Activated T-helper 17 cell treated with anti-CD3 and anti-CD28 coated beads, Interleukin-2, amount 50 U/mL, for 72 hours (primary cell): ENCODE measurements around the gene CA9. TPM values are rescaled to one million over a fixed set of nuclear protein-coding genes. Genes with fewer than 3 reads are reported as not detected.

Experiments used
- ATAC-seq: fragments of 150-1000 bp; cut with Tn5 transposase; replicated peaks from 2 replicates; pipeline ENCODE4 v1.10.0; 2021; ENCODE audit warnings: mild to moderate bottlenecking, moderate library complexity
- H3K27ac Mint-ChIP-seq: one replicate; pipeline ENCODE4 v1.8.0; 2022; ENCODE audit warnings: mixed read lengths
- H3K27me3 Mint-ChIP-seq: one replicate; pipeline ENCODE4 v1.8.0; 2022; ENCODE audit warnings: mixed read lengths
- H3K36me3 Mint-ChIP-seq: one replicate; pipeline ENCODE4 v1.8.0; 2022; ENCODE audit warnings: low read depth, mild to moderate bottlenecking, mixed read lengths
- H3K4me1 Mint-ChIP-seq: one replicate; pipeline ENCODE4 v1.8.0; 2022; ENCODE audit warnings: mixed read lengths
- H3K4me3 Mint-ChIP-seq: one replicate; pipeline ENCODE4 v1.8.0; 2022; ENCODE audit warnings: mild to moderate bottlenecking, mixed read lengths
- H3K9me3 Mint-ChIP-seq: one replicate; pipeline ENCODE4 v1.8.0; 2022; ENCODE audit warnings: mixed read lengths
- total RNA-seq, 2 donors: library from RNA; stranded (reverse); gene quantifications; one replicate each; pipeline ENCODE4 v1.2.3, GENCODE V29; 2022

The CA9 gene
- total RNA-seq, 2 donors from 2014 or later: 0.89 to 31.7 TPM

GRCh38 chr9:35718721-35719511 is 45.2 kb downstream of the CA9 start:
- H3K36me3 Mint-ChIP-seq: no peaks in the 10 kb centered on the region
- peaks cover 11% of the 10 kb centered on the region for H3K4me1 Mint-ChIP-seq
- H3K27me3 Mint-ChIP-seq: no peaks in the 10 kb centered on the region
- peak; percentile 60 for ATAC-seq
- no peak overlapping the region for H3K4me3 Mint-ChIP-seq
- H3K27ac Mint-ChIP-seq: no peak overlapping the region
- no peaks in the 10 kb centered on the region for H3K9me3 Mint-ChIP-seq

- H3K36me3 Mint-ChIP-seq: no peaks in the 10 kb centered on the region
- ATAC-seq: no peak
These were observed 45.8 kb downstream of the CA9 start for GRCh38 chr9:35719546-35719945.

GRCh38 chr9:35723426-35723825 is 49.7 kb downstream of the CA9 start:
- no peak overlapping the region for H3K4me3 Mint-ChIP-seq
- ATAC-seq: no peak
- no peak overlapping the region for H3K27ac Mint-ChIP-seq
- no peaks in the 10 kb centered on the region for H3K9me3 Mint-ChIP-seq
- H3K4me1 Mint-ChIP-seq: peaks cover 24% of the 10 kb centered on the region
- H3K36me3 Mint-ChIP-seq: no peaks in the 10 kb centered on the region
- no peaks in the 10 kb centered on the region for H3K27me3 Mint-ChIP-seq

More at GRCh38 chr9:35719546-35719945, 45.8 kb downstream of the CA9 start:
- peak overlapping the region; percentile 55 for H3K27ac Mint-ChIP-seq
- peaks cover 12% of the 10 kb centered on the region for H3K4me1 Mint-ChIP-seq
- no peaks in the 10 kb centered on the region for H3K27me3 Mint-ChIP-seq
- H3K9me3 Mint-ChIP-seq: no peaks in the 10 kb centered on the region
- no peak overlapping the region for H3K4me3 Mint-ChIP-seq

GRCh38 chr9:35723908-35724307 is 50.2 kb downstream of the CA9 start:
- Mint-ChIP-seq H3K27ac (no peak overlapping the region), H3K27me3 (no peaks in the 10 kb centered on the region), H3K9me3 (no peaks in the 10 kb centered on the region), H3K4me3 (no peak overlapping the region), H3K36me3 (no peaks in the 10 kb centered on the region), H3K4me1 (peaks cover 24% of the 10 kb centered on the region)
- no peak for ATAC-seq

- Mint-ChIP-seq H3K27me3 (no peaks in the 10 kb centered on the region), H3K27ac (no peak overlapping the region), H3K4me3 (no peak overlapping the region), H3K9me3 (no peaks in the 10 kb centered on the region), H3K4me1 (peaks cover 20% of the 10 kb centered on the region), H3K36me3 (no peaks in the 10 kb centered on the region)
- no peak for ATAC-seq
These were observed 51.6 kb downstream of the CA9 start for GRCh38 chr9:35725362-35725761.

- Mint-ChIP-seq H3K36me3 (no peaks in the 10 kb centered on the region), H3K4me3 (no peak overlapping the region), H3K27ac (peak overlapping the region; percentile 31), H3K4me1 (peaks cover 19% of the 10 kb centered on the region), H3K9me3 (no peaks in the 10 kb centered on the region), H3K27me3 (no peaks in the 10 kb centered on the region)
- no peak for ATAC-seq
These were observed 53.2 kb downstream of the CA9 start for GRCh38 chr9:35726931-35727330.

- Mint-ChIP-seq H3K4me1 (peaks cover 13% of the 10 kb centered on the region), H3K27me3 (no peaks in the 10 kb centered on the region), H3K27ac (no peak overlapping the region), H3K36me3 (no peaks in the 10 kb centered on the region), H3K9me3 (no peaks in the 10 kb centered on the region), H3K4me3 (no peak overlapping the region)
- no peak for ATAC-seq
These were observed 53.9 kb downstream of the CA9 start for GRCh38 chr9:35727676-35728040.

- H3K9me3 Mint-ChIP-seq: no peaks in the 10 kb centered on the region
- H3K36me3 Mint-ChIP-seq: no peaks in the 10 kb centered on the region
- H3K4me1 Mint-ChIP-seq: peaks cover 13% of the 10 kb centered on the region
- no peaks in the 10 kb centered on the region for H3K27me3 Mint-ChIP-seq
- peak; percentile 41 for ATAC-seq
- no peak overlapping the region for H3K4me3 Mint-ChIP-seq
- H3K27ac Mint-ChIP-seq: no peak overlapping the region
These were observed 54.6 kb downstream of the CA9 start for GRCh38 chr9:35728041-35728971.

- no peak overlapping the region for H3K27ac Mint-ChIP-seq
- H3K9me3 Mint-ChIP-seq: no peaks in the 10 kb centered on the region
- no peaks in the 10 kb centered on the region for H3K27me3 Mint-ChIP-seq
- H3K4me1 Mint-ChIP-seq: peaks cover 14% of the 10 kb centered on the region
- peaks cover 4% of the 10 kb centered on the region for H3K36me3 Mint-ChIP-seq
- no peak for ATAC-seq
- H3K4me3 Mint-ChIP-seq: no peak overlapping the region
These were observed 55.4 kb downstream of the CA9 start for GRCh38 chr9:35729101-35729500.

GRCh38 chr9:35729700-35730485 is 56.2 kb downstream of the CA9 start:
- Mint-ChIP-seq H3K9me3 (no peaks in the 10 kb centered on the region), H3K36me3 (peaks cover 11% of the 10 kb centered on the region), H3K27ac (no peak overlapping the region), H3K4me3 (no peak overlapping the region), H3K27me3 (no peaks in the 10 kb centered on the region), H3K4me1 (peaks cover 13% of the 10 kb centered on the region)
- peak; percentile 5 for ATAC-seq

GRCh38 chr9:35730486-35730854 is 56.7 kb downstream of the CA9 start:
- no peak overlapping the region for H3K4me3 Mint-ChIP-seq
- H3K9me3 Mint-ChIP-seq: no peaks in the 10 kb centered on the region
- no peak overlapping the region for H3K27ac Mint-ChIP-seq
- H3K27me3 Mint-ChIP-seq: no peaks in the 10 kb centered on the region
- H3K4me1 Mint-ChIP-seq: peaks cover 13% of the 10 kb centered on the region
- ATAC-seq: no peak
- peaks cover 17% of the 10 kb centered on the region for H3K36me3 Mint-ChIP-seq

Other genes starting within 250 kb of the CA9 start
- 1 to 10 TPM; 1.3 to 1.9 TPM for gene RUSC2, start 183.8 kb upstream of the CA9 start, total RNA-seq
- gene TESK1, start 68.7 kb upstream of the CA9 start, total RNA-seq: 10 to 100 TPM; 23.5 to 39.0 TPM
- 10 to 100 TPM in 1 of 2 donors, 1 to 10 TPM in 1; 7.5 to 43.2 TPM for gene CD72, start 55.5 kb upstream of the CA9 start, total RNA-seq
- gene SIT1, start 23.0 kb upstream of the CA9 start, total RNA-seq: 100 to 1,000 TPM in 1 of 2 donors, 10 to 100 TPM in 1; 97.0 to 135 TPM
- gene RMRP, start 15.9 kb upstream of the CA9 start, total RNA-seq: over 10,000 TPM in 1 of 2 donors, 1,000 to 10,000 TPM in 1; 5,785 to 10,768 TPM
- 10 to 100 TPM; 17.5 to 19.8 TPM for gene CCDC107, start 15.6 kb upstream of the CA9 start, total RNA-seq
- gene ARHGEF39, start 8.7 kb upstream of the CA9 start, total RNA-seq: 10 to 100 TPM in 1 of 2 donors, 1 to 10 TPM in 1; 9.4 to 16.1 TPM
- gene TPM2, start 16.0 kb downstream of the CA9 start, total RNA-seq: 1 to 10 TPM; 4.1 to 6.2 TPM
- 100 to 1,000 TPM; 293 to 458 TPM for gene TLN1, start 58.3 kb downstream of the CA9 start, total RNA-seq
- 10 to 100 TPM; 23.9 to 40.3 TPM for gene CREB3, start 58.7 kb downstream of the CA9 start, total RNA-seq
- gene GBA2, start 75.3 kb downstream of the CA9 start, total RNA-seq: 10 to 100 TPM; 27.0 to 36.0 TPM
- 10 to 100 TPM; 18.9 to 25.6 TPM for gene RGP1, start 75.4 kb downstream of the CA9 start, total RNA-seq
- gene MSMP, start 80.3 kb downstream of the CA9 start, total RNA-seq: not detected
- 10 to 100 TPM; 11.1 to 11.6 TPM for gene NPR2, start 117.7 kb downstream of the CA9 start, total RNA-seq
- under 1 TPM; 0.43 to 0.58 TPM for gene SPAG8, start 138.3 kb downstream of the CA9 start, total RNA-seq
- 10 to 100 TPM; 27.7 to 38.0 TPM for gene HINT2, start 141.1 kb downstream of the CA9 start, total RNA-seq
- gene FAM221B, start 154.8 kb downstream of the CA9 start, total RNA-seq: not detected
- gene TMEM8B, start 155.3 kb downstream of the CA9 start, total RNA-seq: 1 to 10 TPM; 2.4 to 6.8 TPM
- gene OR13J1, start 196.5 kb downstream of the CA9 start, total RNA-seq: not detected
- gene HRCT1, start 232.3 kb downstream of the CA9 start, total RNA-seq: not detected
- gene SPAAR, start 235.6 kb downstream of the CA9 start, total RNA-seq: not detected